Psoas muscle (tissue), 8 donors: ENCODE data around the gene HOXC10. TPM values are rescaled to one million over a fixed set of nuclear protein-coding genes. Genes with fewer than 3 reads are reported as not detected.

Experiments used
- ATAC-seq, 4 donors: fragments of 200-7000 bp; cut with Tn5 transposase; one replicate each; pipeline ENCODE4 v1.9.1; 2020; ENCODE audit warnings: moderate library complexity in 3 of 4, mild to moderate bottlenecking in 2 of 4
- DNase-seq, 2 donors: peaks; one replicate each; pipeline ENCODE4 v3.0.0-alpha.2; 2020
- H3K27ac ChIP-seq: fragments of 200-600 bp; one replicate; pipeline ENCODE4 v1.8.0; 2022
- H3K27me3 ChIP-seq, 3 donors: fragments of 200-600 bp in 1 of 3; one replicate each; pipeline versions ENCODE4 v1.6.1 to v1.8.0; 2013 to 2022; ENCODE audit warnings: low read length in 2 of 3, mild to moderate bottlenecking in 2 of 3, moderate library complexity in 1 of 3; ENCODE audit not compliant: insufficient read depth in 3 of 3
- H3K36me3 ChIP-seq, 2 donors: fragments of 200-600 bp in 1 of 2; one replicate each; pipeline versions ENCODE4 v1.6.1 to v1.8.0; 2013 to 2022; ENCODE audit warnings: low read depth in 1 of 2, mild to moderate bottlenecking in 1 of 2, moderate library complexity in 1 of 2; ENCODE audit not compliant: insufficient read depth in 1 of 2
- H3K4me1 ChIP-seq: fragments of 200-600 bp; one replicate; pipeline ENCODE4 v1.8.0; 2022
- H3K4me3 ChIP-seq: fragments of 200-600 bp; one replicate; pipeline ENCODE4 v1.8.0; 2022; ENCODE audit warnings: mild to moderate bottlenecking
- H3K9me3 ChIP-seq: fragments of 200-600 bp; one replicate; pipeline ENCODE4 v1.8.0; 2022
- WGBS, 3 donors: extraction: QIAGEN DNeasy Blood & Tissue Kit; methylation state at CpG; one replicate each; pipeline versions ENCODE4 v1.1.6 to v1.1.7; 2013; 5-methylcytosine and 5-hydroxymethylcytosine counted together
- intact Hi-C, 2 donors: fragments of 100-400 bp; cut with DNase I; formaldehyde crosslinking; loops; one replicate each; pipeline versions ENCODE4 v1.11.0 to v1.14.2; 2022
- polyA plus RNA-seq, 3 donors: library from polyadenylated mRNA; stranded (reverse); fragments of 200-250 nt; gene quantifications; one replicate each; pipeline ENCODE4 v1.2.3, GENCODE V29; 2013
- total RNA-seq, 4 donors: library from RNA; stranded (reverse); fragmentation: NEBNext Ultra II Directional in 2 of 4; extraction: Animal tissue kit (Norgen Biotek cat#: 25700) in 2 of 4; gene quantifications; one replicate each; pipeline versions ENCODE4 v1.2.1 to v1.2.4, GENCODE V29; 2021 to 2023
- TF ChIP-seq, protein P1 (sequence below): fragments of 200-600 bp; IDR thresholded peaks from one replicate; pipeline ENCODE4 v1.8.0; 2022; ENCODE audit warnings: antibody characterized with exemption
- donor health status: healthy with polysubstance abuse.
- donor health status: DM: no; HTN: no; CAD: no; lungs with moderate emphysema.
- donor health status: Bipolar disorder and iron deficiency.
- donor health status: healthy.
- donor health status: DM: yes; HTN: yes; CAD: no.
- donor health status: DM: no; HTN: no; CAD: no.
- donor health status: DM: no; HTN: no; CAD: no.
- donor health status: DM: yes; HTN: yes; CAD: no.

HOXC10 gene
- total and polyA plus RNA-seq, 7 donors: 3.0 to 129 (median 62.0) TPM

DNA sequence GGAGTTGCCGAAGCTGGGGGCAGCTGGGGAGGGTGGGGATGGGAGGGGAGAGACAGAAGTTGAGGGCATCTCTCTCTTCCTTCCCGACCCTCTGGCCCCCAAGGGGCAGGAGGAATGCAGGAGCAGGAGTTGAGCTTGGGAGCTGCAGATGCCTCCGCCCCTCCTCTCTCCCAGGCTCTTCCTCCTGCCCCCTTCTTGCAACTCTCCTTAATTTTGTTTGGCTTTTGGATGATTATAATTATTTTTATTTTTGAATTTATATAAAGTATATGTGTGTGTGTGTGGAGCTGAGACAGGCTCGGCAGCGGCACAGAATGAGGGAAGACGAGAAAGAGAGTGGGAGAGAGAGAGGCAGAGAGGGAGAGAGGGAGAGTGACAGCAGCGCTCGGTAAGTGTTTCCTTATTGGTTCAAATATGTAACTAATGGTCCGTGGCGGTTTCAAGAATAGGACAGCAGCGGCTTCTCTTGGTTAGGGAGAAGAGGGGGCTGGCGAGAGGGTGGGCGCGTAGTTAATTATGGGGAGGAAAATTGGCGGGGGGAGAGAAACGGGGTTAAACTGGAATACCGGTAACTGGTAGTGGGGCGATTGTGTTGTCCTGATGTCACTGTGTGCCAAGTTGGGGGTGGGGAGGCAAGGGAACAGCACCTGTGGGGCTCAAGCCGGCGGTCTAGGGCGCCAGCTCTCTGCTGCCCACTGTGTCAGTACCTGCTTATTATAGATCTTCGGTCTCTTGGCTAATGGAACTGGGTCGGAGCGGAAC is 32.3 kb downstream of the HOXC10 start:
- intact Hi-C loops: no loop called here
- peaks cover 39% of the 10 kb centered on the region for H3K4me1 ChIP-seq
- H3K27ac ChIP-seq: peak overlapping the region; percentile 99

DNA sequence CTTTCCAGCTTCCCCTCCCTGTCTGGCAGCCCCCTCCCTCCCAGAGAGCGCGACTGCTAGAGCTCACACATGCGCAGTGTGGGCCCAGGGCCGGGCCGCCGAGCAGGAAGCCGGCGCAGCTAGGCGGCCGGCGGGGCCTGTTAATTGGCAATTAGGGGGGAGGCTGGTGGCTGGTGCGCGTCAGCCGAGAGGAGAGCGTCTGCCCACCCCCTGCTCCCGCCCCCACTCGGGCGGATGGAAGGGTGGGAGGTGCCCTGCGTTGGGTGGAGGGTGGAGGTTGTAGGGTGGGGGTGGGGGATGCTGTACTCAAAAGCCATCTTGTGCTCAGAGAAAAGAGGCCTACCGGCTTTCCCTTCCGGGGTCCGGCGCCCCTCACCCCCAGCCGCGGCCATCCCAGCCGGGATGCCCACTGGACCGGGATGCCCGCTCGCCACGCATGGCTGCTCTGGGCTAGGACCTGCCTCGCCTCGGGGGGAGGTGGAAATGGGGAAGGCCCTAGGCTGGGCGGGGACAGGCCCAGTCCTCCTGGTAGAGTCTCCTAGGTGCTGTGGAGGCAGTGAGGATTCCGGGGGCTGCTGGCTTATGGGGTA is 33.0 kb downstream of the HOXC10 start:
- ATAC-seq: peak; percentile 71 to 81 (median 72)
- peak overlapping the region; percentile 99 for H3K27ac ChIP-seq

More for the DNA sequence above, 32.3 kb downstream of the HOXC10 start:
- TF ChIP-seq, protein P1, sequence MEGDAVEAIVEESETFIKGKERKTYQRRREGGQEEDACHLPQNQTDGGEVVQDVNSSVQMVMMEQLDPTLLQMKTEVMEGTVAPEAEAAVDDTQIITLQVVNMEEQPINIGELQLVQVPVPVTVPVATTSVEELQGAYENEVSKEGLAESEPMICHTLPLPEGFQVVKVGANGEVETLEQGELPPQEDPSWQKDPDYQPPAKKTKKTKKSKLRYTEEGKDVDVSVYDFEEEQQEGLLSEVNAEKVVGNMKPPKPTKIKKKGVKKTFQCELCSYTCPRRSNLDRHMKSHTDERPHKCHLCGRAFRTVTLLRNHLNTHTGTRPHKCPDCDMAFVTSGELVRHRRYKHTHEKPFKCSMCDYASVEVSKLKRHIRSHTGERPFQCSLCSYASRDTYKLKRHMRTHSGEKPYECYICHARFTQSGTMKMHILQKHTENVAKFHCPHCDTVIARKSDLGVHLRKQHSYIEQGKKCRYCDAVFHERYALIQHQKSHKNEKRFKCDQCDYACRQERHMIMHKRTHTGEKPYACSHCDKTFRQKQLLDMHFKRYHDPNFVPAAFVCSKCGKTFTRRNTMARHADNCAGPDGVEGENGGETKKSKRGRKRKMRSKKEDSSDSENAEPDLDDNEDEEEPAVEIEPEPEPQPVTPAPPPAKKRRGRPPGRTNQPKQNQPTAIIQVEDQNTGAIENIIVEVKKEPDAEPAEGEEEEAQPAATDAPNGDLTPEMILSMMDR: peak; percentile 11
- Histone ChIP-seq H3K36me3 (no peaks in the 10 kb centered on the region), H3K4me3 (peak overlapping the region; percentile 77), H3K27me3 (peaks cover 0 to 9% (median 1%) of the 10 kb centered on the region in 3 donors), H3K9me3 (no peaks in the 10 kb centered on the region)
- DNase-seq (peak; percentile 76 to 86), ATAC-seq (peak; percentile 63 to 75 (median 70))
- 0 to 1% (median 0%) methylated on average over 23 to 24 of the region's 24 CpGs for WGBS, 3 donors

DNA sequence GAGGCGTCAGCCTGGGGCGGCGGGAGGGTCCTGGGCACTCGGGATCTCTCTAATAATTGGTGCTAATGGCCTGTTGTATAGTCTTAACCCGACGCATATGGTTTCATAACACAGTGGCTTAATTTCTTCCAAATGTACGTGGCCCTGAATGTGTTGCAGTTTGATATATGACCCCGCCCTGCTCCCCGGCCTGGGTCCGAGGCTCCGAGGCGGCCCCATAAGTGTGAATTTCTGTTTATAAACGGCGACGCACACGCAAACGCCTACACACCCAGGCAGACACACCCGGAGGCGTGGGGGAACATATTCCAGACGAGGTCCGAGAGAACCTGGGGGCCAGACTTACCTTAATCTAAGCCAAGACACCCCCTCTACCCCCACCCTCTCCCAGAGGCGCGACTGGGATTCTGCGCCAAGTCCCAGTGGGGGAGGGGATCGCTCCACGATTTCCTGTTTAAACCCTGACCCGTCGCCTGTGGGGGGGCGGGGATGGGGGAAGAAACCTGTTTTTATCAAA is 33.6 kb downstream of the HOXC10 start:
- peaks cover 0 to 9% (median 1%) of the 10 kb centered on the region in 3 donors for H3K27me3 ChIP-seq
- peak; percentile 6 to 18 (median 10) for ATAC-seq
- peak overlapping the region; percentile 77 for H3K4me3 ChIP-seq
- H3K27ac ChIP-seq: peak overlapping the region; percentile 99
- TF ChIP-seq, protein P1: no peak
- peaks cover 52% of the 10 kb centered on the region for H3K4me1 ChIP-seq
- H3K36me3 ChIP-seq: no peaks in the 10 kb centered on the region
- no peaks in the 10 kb centered on the region for H3K9me3 ChIP-seq
- intact Hi-C loops: no loop called here
- WGBS, 3 donors: 4 to 5% (median 5%) methylated on average over 29 of the region's 29 CpGs
- DNase-seq: peak; percentile 70 to 86

More for the DNA sequence above, 33.0 kb downstream of the HOXC10 start:
- no peaks in the 10 kb centered on the region for H3K36me3 ChIP-seq
- H3K27me3 ChIP-seq: peaks cover 0 to 9% (median 1%) of the 10 kb centered on the region in 3 donors
- DNase-seq: peak; percentile 88 to 96
- intact Hi-C loops: no loop called here
- WGBS, 3 donors: 0 to 1% (median 1%) methylated on average over 28 to 34 of the region's 34 CpGs
- TF ChIP-seq, protein P1: no peak
- no peaks in the 10 kb centered on the region for H3K9me3 ChIP-seq
- peak overlapping the region; percentile 77 for H3K4me3 ChIP-seq
- H3K4me1 ChIP-seq: peaks cover 46% of the 10 kb centered on the region

DNA sequence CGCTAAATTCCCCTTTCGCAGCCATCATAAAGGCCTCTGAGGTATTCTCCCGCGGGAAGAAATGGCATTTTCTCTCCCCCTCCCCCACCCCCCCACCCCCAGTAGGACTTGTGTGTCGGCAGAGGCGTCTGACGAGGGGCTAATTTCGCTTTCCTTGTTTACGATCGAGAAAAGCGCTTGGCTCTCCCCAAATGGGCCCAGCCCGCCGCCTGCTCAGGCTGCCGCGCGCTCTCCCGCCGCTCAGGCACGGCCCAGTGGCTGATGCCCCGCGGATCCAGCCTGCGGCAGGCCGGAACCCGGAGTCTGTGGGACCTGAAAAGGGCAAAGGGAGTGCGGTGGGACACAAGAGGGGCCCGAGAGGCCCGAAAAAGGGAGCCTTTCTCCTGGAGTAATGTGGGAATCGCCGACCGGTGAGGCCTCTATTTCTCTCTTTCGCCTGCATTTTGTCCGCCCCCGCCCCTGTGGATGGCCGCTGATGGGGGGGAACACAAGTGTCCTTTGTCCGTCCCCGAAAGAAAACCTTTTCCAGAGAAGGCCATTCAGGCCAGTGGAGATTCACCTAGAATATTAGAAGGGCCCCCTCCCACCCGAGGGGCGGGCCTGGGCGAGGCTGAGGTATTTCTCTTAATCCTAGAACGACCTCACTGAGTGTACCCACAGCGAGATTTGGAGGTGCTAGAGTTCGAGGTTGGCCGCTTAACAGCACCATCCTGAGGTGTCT is 34.3 kb downstream of the HOXC10 start:
- DNase-seq (peak in 1 of 2 donors; percentile 63), ATAC-seq (peak in 2 of 4 donors; percentile 10 to 15)
- Histone ChIP-seq H3K4me3 (peak overlapping the region; percentile 77), H3K36me3 (no peaks in the 10 kb centered on the region), H3K27me3 (peaks cover 0 to 9% (median 1%) of the 10 kb centered on the region in 3 donors), H3K27ac (peak overlapping the region; percentile 99), H3K4me1 (peaks cover 59% of the 10 kb centered on the region), H3K9me3 (no peaks in the 10 kb centered on the region)
- 6 to 8% (median 7%) methylated on average over 34 to 43 of the region's 43 CpGs for WGBS, 3 donors
- TF ChIP-seq, protein P1: no peak
- intact Hi-C loops: no loop called here
